GM12872 (cell line): Measurements from ENCODE around the gene NUP153.

Experiments
- CTCF ChIP-seq: IDR thresholded peaks from 3 replicates; pipeline ENCODE4 v1.5.1; 2011; ENCODE audit warnings: low read depth, mild to moderate bottlenecking, low read length, moderate library complexity; ENCODE audit not compliant: insufficient read depth

The NUP153 gene

GRCh38 chr6:17705778-17706579 lies 746 bp downstream of the NUP153 start:
- TF ChIP-seq CTCF, result peak; percentile 18; the same call in 1 of the 3 replicates

DNA sequence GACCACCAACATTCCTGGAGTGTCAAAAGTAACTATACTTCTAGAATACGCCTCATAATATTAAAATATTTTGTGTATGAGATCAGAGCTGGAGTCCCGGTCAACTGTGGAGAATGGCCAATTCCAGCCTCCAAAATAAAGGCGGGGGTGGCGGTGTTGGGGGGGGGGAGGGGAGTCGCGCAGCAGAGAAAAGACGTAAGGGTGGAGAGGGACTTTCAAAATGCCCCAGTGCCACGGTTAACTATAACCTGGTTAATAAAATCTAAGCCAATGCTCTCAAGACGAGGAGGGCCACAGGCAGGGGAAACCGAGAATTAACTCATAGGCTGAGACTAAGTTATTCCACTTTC lies 1.3 kb downstream of the NUP153 start:
- no peak; the same call in 2 of the 3 replicates for TF ChIP-seq CTCF

DNA sequence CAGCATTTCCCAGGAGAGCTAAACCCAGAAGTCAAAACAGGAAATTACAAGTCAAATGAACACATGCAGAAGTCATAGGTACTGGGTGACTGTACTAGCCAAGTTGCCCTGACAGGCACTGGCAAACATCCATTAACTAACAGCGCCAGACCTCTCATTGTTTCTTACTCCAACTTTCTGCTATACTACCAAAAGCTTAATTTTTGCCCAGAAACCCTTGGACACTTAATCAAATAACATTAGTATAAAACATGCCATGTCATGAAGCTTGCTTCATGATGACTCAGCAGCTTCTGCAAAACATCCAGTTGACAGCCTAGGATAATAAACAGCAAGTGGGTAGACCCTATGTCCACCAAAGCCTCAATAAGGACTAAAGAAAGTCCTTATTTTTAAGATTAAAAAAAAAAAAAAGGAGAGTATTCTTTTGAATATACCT lies 3.5 kb downstream of the NUP153 start:
- TF ChIP-seq CTCF, result no peak

DNA sequence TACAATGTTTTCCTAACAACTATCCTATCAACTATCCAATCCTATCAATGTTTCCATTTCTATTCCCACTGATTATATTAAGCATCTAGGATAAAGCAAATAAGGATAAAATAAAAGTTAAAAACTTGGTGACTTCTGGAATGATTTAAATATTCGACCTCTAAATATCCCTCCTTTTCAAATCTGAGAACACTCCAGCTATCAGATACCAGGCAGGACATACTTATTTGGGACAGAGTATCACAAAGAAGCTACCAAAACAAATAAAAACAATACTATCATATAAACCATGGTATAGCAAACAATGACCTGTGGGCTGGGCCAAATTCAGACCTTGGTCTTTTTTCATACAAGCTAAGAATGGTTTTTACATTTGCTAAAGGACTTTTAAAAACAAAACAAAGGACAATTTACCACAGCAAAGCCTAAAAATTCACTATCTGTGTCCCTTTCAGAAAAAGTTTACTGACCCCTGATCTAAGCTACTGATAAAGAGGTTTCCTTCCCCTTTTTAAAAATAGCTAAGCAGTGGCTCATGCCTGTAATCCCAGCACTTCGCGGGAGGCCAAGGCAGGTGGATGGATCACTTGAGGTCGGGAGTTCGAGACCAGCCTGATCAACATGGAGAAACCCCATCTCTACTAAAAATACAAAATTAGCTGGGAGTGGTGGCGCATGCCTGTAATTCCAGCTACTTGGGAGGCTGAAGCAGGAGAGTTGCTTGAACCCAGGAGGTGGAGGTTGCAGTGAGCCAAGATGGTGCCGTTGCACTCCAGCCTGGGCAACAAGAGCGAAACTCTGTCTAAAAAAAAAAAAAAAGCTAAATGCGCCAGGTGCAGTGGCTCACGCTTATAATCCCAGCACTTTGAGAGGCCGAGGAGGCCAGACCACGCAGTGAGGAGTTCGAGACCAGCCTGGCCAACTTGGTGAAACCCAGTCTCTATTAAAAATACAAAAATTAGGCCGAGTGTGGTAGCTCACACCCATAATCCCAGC lies 6.0 kb downstream of the NUP153 start:
- TF ChIP-seq CTCF, result no peak

DNA sequence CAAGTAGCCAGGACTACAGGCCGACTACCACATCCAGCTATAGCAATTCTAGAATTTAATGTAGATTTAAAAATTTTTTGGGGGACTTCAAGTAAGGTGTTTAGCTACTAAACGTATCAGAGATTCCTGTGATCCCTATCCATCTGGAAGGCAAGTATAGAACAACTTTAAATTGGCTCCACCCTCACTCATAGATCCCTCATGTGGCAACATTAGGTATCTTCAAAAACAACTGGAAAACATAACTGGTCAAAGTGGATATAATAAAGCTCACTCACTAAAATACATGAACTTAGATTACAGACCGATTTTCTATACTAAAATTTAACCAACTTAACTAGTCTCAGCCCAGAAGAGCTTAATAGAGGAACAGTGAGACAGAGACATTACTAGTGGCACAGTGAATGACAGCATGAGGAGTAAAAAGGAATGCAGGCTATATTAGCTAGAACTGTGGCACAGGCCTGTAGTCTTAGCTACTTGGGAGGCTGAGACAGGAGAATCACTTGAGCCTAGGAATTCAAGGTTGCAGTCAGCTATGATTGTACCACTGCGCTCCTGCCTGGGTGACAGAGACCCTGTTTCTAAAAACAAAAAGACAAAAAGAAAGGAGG lies 14.7 kb downstream of the NUP153 start:
- no peak for TF ChIP-seq CTCF

DNA sequence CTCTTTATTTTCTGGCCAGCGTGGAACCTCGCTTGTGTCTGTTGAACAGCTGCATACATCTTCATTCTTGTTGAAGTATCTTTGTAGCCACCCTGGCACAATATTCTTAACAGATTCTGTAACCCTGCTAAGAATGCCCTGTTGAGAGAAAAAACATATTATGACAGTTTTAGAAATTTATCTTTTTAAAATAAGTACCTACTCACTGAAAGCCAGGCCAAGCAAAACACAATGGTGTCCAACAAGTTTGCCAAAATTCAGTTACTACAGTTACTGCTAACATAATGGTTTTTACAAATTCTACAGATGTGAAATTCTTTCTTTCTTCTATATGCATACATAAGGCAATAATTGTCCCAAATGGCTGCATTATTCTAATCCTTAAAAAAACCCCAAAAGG lies 18.2 kb downstream of the NUP153 start:
- no peak for TF ChIP-seq CTCF

DNA sequence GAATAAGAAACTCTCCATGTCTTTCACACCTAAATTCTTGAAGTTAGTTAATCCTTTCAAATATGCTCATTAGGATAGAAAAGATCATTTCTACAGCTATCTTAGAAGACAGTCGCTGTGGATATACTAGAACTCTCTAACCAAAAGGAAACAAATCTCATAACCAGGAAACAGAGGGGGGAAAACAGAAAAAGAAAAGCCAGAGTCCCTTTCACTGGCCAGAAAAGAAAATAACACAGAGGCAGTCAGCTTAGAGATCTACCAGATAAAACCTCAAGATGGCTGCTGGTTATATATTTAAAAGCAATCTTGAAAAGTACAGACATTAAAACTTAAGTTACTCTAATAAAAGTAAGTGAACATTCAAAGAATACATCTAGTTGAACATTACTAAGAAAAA lies 19.6 kb downstream of the NUP153 start:
- no peak for TF ChIP-seq CTCF
